ENCODE results near the gene SPATA6.

SPATA6 gene

GRCh38 chr1:48251821-48252220 is 220.2 kb downstream of the SPATA6 start:
- DNase-seq (ENCODE audit: low spot score) = no peak

GRCh38 chr1:48251323-48251722 is 220.7 kb downstream of the SPATA6 start:
- DNase-seq (ENCODE audit: low spot score) = no peak

GRCh38 chr1:48250572-48250971 is 221.4 kb downstream of the SPATA6 start:
- DNase-seq (ENCODE audit: low spot score) = no peak

- no peak for DNase-seq (ENCODE audit: low spot score)
Measured at GRCh38 chr1:48249868-48250267, 222.1 kb downstream of the SPATA6 start.

GRCh38 chr1:48248356-48248755 is 223.6 kb downstream of the SPATA6 start:
- no peak for DNase-seq (ENCODE audit: low spot score)

- no peak for DNase-seq (ENCODE audit: low spot score)
Measured at GRCh38 chr1:48246727-48247126, 225.3 kb downstream of the SPATA6 start.

Data from hepatic stellate cell (primary cell).